K562 (cell line): Measurements from ENCODE around the gene TXNRD2. TPM values are rescaled to one million over a fixed set of nuclear protein-coding genes. Genes with fewer than 3 reads are reported as not detected.

Experiments
- ATF7 ChIP-seq: fragments of 450-650 bp; IDR thresholded peaks from 2 replicates; pipeline ENCODE4 v1.7.1; 2014; ENCODE audit warnings: mild to moderate bottlenecking, moderate library complexity
- BMI1 ChIP-seq: fragments of 150-350 bp; IDR thresholded peaks from 2 replicates; pipeline ENCODE4 v1.6.1; 2014; ENCODE audit warnings: low read length
- CBFB ChIP-seq: sonication (generic); formaldehyde crosslinking; IDR thresholded peaks from 2 replicates; pipeline ENCODE4 v1.4.0; 2020; ENCODE audit warnings: mild to moderate bottlenecking, missing genetic modification reagents
- CTCFL ChIP-seq: IDR thresholded peaks from 2 replicates; pipeline ENCODE4 v1.6.1; 2011; ENCODE audit warnings: borderline replicate concordance, low read depth, mild to moderate bottlenecking, moderate library complexity, low read length; ENCODE audit not compliant: insufficient read depth, poor library complexity, severe bottlenecking
- EP400 ChIP-seq: fragments of 450-650 bp; IDR thresholded peaks from 2 replicates; pipeline ENCODE4 v1.6.1; 2017; ENCODE audit warnings: antibody characterized with exemption, mild to moderate bottlenecking, moderate library complexity
- FOXJ2 ChIP-seq: fragments of 200-800 bp; sonication (Bioruptor generic); IDR thresholded peaks from 2 replicates; pipeline ENCODE4 v1.6.1; 2016; ENCODE audit warnings: missing genetic modification characterization, missing compliant biosample characterization
- IRF9 ChIP-seq: fragments of 450-650 bp; IDR thresholded peaks from 2 replicates; pipeline ENCODE4 v1.6.1; 2016; ENCODE audit warnings: missing biosample characterization, missing genetic modification characterization
- KAT7 ChIP-seq: sonication (generic); formaldehyde crosslinking; IDR thresholded peaks from 2 replicates; pipeline ENCODE4 v1.8.0; 2022; ENCODE audit warnings: missing genetic modification reagents, mild to moderate bottlenecking, borderline replicate concordance
- MAFF ChIP-seq: IDR thresholded peaks from 2 replicates; pipeline ENCODE4 v1.6.1; 2012; ENCODE audit warnings: low read length, improper control_type of control experiment
- MLLT1 ChIP-seq, 2 experiments: fragments of 450-650 bp; IDR thresholded peaks; 2 replicates each; pipeline ENCODE4 v1.6.1; 2016
- MLX ChIP-seq, 2 experiments: fragments of 450-650 bp in 1 of 2; sonication (generic) in 1 of 2; formaldehyde crosslinking; conservative IDR thresholded peaks; 2 replicates each; pipeline versions ENCODE4 v1.4.0 to v1.8.1; 2020 to 2022; ENCODE audit warnings: mild to moderate bottlenecking in 1 of 2, missing genetic modification reagents in 1 of 2
- POLR2AphosphoS5 ChIP-seq: IDR thresholded peaks from 2 replicates; pipeline ENCODE4 v1.6.1; 2011; ENCODE audit warnings: mild to moderate bottlenecking, low read depth, low read length, moderate library complexity; ENCODE audit not compliant: control insufficient read depth, insufficient read depth
- SMARCA5 ChIP-seq: fragments of 450-650 bp; IDR thresholded peaks from 2 replicates; pipeline ENCODE4 v1.6.1; 2016
- TCF7 ChIP-seq: sonication (generic); IDR thresholded peaks from 2 replicates; pipeline ENCODE4 v1.6.1; 2016; ENCODE audit warnings: antibody characterized with exemption, borderline replicate concordance
- YY1 ChIP-seq, 3 experiments: IDR thresholded peaks; 2 replicates each; pipeline ENCODE4 v1.6.1; 2011; ENCODE audit warnings: low read length in 2 of 3, mild to moderate bottlenecking in 2 of 3, moderate library complexity in 2 of 3, borderline replicate concordance in 1 of 3, control low read depth in 1 of 3, low read depth in 1 of 3; ENCODE audit not compliant: insufficient read depth in 3 of 3, insufficient replicate concordance in 2 of 3, control insufficient read depth in 1 of 3, insufficient read length in 1 of 3; ENCODE audit errors: extremely low read depth in 1 of 3
- ZBTB26 ChIP-seq: fragments of 450-650 bp; formaldehyde crosslinking; IDR thresholded peaks from 2 replicates; pipeline ENCODE4 v1.4.0; 2022; ENCODE audit warnings: missing genetic modification characterization
- ZKSCAN8 ChIP-seq: fragments of 200-800 bp; sonication (Bioruptor generic); IDR thresholded peaks from 2 replicates; pipeline ENCODE4 v1.6.1; 2016; ENCODE audit warnings: missing genetic modification characterization, missing compliant biosample characterization
- ZNF124 ChIP-seq: sonication (generic); formaldehyde crosslinking; IDR thresholded peaks from 2 replicates; pipeline ENCODE4 v1.8.1; 2022; ENCODE audit warnings: missing genetic modification reagents
- ZNF263 ChIP-seq: sonication (generic); formaldehyde crosslinking; IDR thresholded peaks from 2 replicates; pipeline ENCODE4 v1.8.0; 2022; ENCODE audit warnings: mild to moderate bottlenecking, missing genetic modification reagents, borderline replicate concordance
- ZNF324 ChIP-seq: fragments of 250-450 bp; sonication (Bioruptor Pico); IDR thresholded peaks from 2 replicates; pipeline ENCODE4 v1.4.0; 2020; ENCODE audit warnings: mild to moderate bottlenecking
- ZNF75A ChIP-seq: fragments of 450-650 bp; formaldehyde crosslinking; IDR thresholded peaks from 2 replicates; pipeline ENCODE4 v1.4.0; 2020; ENCODE audit warnings: mild to moderate bottlenecking
- ZNF76 ChIP-seq: fragments of 250-450 bp; sonication (Bioruptor Pico); IDR thresholded peaks from 2 replicates; pipeline ENCODE4 v1.4.0; 2020; ENCODE audit warnings: mild to moderate bottlenecking, moderate library complexity, borderline replicate concordance
- ZSCAN29 ChIP-seq: fragments of 450-650 bp; IDR thresholded peaks from 2 replicates; pipeline ENCODE4 v1.6.1; 2017
- polyA plus RNA-seq, 8 experiments: library from polyadenylated mRNA; depleted of rRNA in 4 of 8; stranded (reverse) in 5 of 8; unstranded in 3 of 8; fragments of >200 nt; fragmentation: Nextera tagmentation in 2 of 8; fragmentation: Illumina TruSeq in 1 of 8; extraction: Ambion mirVana in 2 of 8; extraction: Trizol in 1 of 8; gene quantifications; 2 replicates each; pipeline versions ENCODE4 v1.2.1 to v1.2.3, GENCODE V29; 2011 to 2014; ENCODE audit warnings: inconsistent platforms in 1 of 8, missing spikeins in 1 of 8
- total RNA-seq, 7 experiments: library from RNA; depleted of rRNA in 6 of 7; stranded (reverse); fragments of >200 nt in 6 of 7; fragmentation: Illumina TruSeq in 2 of 7; extraction: Trizol in 2 of 7; gene quantifications; 2 replicates each; pipeline versions ENCODE4 v1.2.1 to v1.2.3, GENCODE V29; 2011 to 2021; ENCODE audit warnings: low replicate concordance in 1 of 7

Gene TXNRD2
- total and polyA plus RNA-seq, 9 of the 15 experiments (the other 6 are each of a cell fraction or from before 2014, with no cell fraction given) = 3.3 to 80.2 (median 49.4) TPM

GRCh38 chr22:19984201-19984753 lies 42.7 kb upstream of the TXNRD2 start (continued):
- TF ChIP-seq CTCFL (no peak), IRF9 (tag) (no peak), ZNF324 (CRISPR knock-in tag) (no peak), FOXJ2 (tag) (no peak), ZNF76 (CRISPR knock-in tag) (no peak), ZNF263 (CRISPR knock-in tag) (no peak), SMARCA5 (no peak), KAT7 (CRISPR knock-in tag) (no peak), ATF7 (peak; percentile 96), TCF7 (no peak), BMI1 (no peak), ZBTB26 (CRISPR knock-in tag) (0 out of 2 replicates have a peak, but pooled peaks have one; percentile 21), EP400 (no peak), MLX (CRISPR knock-in tag; conservative IDR thresholded peaks at IDR 0.05) (0 out of 4 replicates have a peak, but pooled peaks of 1 of the 2 experiments have one; percentile 32), YY1 (IDR thresholded peaks at IDR 0.05; ENCODE audit: borderline replicate concordance in 1 of 3, control insufficient read depth in 1 of 3, extremely low read depth in 1 of 3, insufficient read depth in 3 of 3, insufficient read length in 1 of 3, insufficient replicate concordance in 2 of 3, low read depth in 1 of 3, low read length in 2 of 3) (peak in 1 of 3 experiments; percentile 8), MAFF (no peak), ZNF124 (CRISPR knock-in tag) (no peak), POLR2AphosphoS5 (no peak), ZSCAN29 (no peak), ZKSCAN8 (CRISPR knock-in tag) (no peak), CBFB (CRISPR knock-in tag) (no peak), MLLT1 (IDR thresholded peaks at IDR 0.05) (no peak), ZNF75A (CRISPR knock-in tag) (no peak)
